Inferior parietal cortex (tissue), 1 donor: ENCODE measurements around the gene POLR2J2.
"Not testable (repeated sequence)": the region's sequence is repeated elsewhere in the genome, so short reads cannot be mapped to it uniquely, and the experiment has no call there.

Experiments used
- DNase-seq: peaks from one replicate; pipeline ENCODE4 v3.0.0-alpha.2; 2016; ENCODE audit errors: extremely low spot score

Gene POLR2J2

DNA sequence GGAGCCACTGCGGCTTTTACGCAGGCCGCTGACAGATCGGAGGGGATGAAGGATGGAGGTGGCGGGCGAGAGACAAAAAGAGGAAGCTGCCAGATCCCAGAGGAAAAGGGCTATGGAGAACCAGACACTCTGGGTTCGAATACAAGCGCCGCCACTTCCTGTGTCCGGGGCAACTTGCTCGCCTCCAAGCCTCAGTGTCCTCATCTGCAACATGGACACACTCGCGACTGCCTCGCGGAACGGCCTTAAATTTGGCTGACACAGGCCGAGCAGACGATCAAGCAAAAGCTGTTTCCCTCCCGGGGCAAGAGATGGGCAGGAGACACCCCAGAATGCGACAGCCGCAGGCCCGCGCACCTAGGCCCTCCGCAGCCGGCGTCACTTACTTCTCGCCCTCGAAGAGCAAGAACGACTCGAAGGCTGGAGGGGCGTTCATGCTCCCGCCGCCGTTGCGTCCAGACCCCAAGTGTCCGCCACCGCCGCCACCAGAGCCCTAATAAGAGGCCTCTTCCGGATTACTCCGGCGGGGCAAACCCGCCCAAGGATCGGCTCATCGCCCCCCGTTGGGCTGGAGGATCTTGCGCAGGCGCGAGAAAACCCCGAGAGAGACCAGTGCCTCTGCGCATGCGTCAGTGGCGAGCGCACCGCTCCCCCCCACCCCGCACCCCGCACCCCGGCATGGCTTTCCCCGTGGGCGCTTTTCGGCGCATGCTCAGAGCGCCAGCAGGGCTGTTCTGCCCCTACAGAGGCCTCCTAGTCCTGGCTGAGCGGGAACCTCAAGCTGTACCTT is at the start of gene POLR2J2:
TSS of gene POLR2J2 (minus strand) at position 498 of the 790 bp plus-strand sequence. CDS start at position 436, 62 bp downstream.
- DNase-seq: not testable (repeated sequence)

DNA sequence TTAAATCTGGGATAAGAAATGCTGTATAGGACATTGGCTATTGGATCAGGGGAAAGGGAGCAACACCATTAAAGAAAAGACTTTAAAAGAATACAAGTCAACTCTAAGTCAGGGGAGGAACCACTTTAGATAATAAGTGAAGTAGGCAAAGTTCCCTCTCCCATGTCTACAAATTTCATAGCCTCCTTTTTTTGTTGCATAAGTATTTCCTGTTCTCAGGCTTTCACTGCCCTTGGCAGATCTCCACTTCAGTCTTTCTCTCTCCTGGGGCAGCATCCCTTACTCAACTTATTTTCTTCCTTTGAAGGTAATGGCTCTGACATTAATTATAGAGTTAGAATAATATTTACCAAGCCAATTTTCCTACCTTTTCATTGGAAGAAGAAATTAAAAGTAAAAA is 47.0 kb upstream of the POLR2J2 start:
- DNase-seq: not testable (repeated sequence)

DNA sequence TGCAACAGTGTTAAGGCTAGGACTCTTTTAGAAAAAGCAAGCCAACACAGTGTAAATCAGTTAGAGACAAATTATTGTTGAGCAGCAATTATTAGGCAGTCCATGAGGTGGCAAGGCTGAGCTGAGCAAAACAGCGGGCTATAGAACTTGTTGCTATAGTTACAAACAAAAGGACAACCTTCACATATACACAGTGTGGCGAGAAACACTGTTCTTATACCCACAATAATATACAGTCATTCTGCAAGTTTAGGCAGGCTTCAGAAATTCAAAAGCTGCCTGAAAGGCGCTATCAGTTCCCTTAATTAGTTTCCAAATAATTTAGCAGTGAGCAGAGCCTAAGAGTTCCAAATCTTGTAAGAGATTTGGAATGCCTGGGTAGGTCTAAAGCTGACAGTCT is 44.3 kb upstream of the POLR2J2 start:
- DNase-seq: not testable (repeated sequence)

DNA sequence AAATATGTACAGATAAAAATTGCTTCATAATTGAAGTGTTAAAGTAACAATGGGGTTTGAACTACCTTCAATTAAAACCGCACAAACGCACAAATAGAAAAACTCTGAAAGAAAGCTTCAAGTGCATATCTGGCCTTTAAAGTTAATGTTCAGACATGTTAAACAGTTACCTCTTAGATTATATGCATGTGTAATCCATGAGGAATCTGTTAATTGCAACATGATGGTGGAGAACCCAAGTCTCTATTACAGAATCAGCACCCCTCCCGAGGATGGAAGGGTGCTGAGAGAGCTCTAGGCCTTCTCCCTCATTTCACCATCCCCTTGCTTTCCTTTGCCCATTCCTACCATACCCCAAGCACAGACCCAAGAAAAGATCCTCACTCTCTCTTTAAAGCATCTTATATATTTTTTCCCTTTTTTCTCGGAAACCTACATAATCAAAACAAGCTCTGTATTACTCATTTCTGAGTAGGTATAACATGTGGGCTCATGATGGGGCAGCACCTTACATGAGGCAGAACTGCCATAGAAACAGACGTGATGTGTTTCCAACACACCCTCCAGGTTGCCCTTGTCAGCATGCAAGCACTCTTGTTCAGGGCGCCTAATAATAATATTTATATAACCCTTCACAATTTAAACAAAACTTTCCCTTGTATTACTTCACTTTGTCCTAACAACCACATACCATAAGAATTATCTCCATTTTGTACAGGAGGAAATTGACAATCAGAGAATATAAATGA is 43.5 kb upstream of the POLR2J2 start:
- DNase-seq: not testable (repeated sequence)

DNA sequence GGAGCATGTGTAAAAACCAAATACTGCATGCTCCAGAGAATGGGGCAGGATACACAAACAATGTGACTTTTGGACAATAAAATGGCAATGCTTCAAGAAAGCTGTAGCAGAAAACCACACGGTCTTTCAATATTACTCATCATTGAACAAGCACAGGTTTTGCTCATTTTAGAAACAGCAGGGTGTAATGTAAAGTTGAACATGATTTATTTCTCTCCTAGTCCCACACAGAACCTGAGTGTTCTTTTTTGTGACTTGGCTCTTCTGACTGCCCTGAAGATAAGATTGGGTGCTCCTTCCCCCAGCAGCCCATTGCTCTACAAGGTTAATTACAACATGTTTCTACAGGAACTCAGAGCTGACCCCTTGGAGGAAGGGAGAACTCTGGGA is 42.2 kb upstream of the POLR2J2 start:
- not testable (repeated sequence) for DNase-seq

DNA sequence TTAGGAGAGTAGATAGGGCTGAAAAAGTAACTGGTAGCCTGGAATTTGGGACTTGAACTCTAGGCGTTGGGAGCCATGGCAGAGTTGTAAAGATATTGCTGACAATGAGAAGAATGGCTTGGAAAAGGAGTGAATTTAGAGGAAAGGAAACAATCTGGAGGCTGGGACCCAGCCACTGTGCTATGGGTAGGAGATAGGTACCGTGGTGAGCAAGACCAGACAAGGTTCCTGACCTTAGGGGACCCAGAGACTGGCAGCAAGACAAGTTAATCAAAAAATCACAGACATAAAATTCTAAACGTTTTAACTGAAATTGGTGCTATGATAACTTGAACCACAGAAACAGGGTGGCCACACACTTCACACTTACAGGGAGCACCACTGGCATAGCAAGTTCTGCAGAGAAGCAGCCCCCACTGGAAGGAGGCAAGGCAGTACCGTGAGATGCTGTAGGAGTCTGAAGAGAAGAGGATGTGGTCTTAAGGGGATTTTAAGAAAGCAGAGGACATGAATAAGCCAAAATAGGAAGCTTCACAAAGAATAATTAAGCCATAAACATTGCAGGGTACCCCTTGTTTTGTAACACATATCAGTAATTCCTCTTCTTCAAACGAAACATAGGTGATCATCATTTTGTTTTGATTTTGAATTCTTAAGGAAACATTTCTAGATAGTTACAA is 41.7 kb upstream of the POLR2J2 start:
- DNase-seq: not testable (repeated sequence)

DNA sequence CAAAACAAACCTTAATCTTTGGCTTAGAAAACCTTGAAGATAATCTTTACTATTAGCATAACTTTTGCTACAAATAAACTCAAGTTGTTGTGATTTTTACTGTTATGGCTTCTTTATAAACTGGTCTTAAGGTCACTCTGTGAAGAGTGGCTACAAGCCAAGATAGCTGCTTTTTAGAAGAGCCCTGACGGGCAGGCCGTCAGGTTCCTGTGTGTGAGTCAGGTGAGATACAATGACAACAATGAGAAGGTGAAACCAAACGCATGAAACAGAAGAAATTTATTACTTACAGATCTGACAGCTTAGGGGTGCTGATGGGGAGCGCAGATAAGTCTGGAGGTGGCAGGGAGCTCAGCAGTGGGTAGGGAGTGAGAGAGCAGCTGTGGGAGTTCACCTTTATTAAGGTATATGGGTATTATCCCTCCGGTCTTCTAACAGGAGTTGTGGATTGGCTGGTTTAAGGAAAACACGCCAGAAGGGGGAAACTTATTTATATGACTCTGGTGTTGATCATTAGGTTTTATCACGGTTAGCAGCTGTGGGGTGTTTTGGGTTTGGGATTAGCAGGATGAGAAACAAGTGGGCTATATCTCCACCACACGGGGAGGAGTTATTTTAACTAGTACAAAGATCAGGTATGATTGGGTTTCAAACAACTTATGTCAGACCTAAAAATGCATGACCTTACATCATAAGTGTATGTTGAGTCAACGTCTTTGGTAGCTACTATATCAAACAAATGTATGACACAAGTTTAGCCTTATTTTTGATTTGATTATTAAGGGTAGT is 27.7 kb upstream of the POLR2J2 start:
- not testable (repeated sequence) for DNase-seq

DNA sequence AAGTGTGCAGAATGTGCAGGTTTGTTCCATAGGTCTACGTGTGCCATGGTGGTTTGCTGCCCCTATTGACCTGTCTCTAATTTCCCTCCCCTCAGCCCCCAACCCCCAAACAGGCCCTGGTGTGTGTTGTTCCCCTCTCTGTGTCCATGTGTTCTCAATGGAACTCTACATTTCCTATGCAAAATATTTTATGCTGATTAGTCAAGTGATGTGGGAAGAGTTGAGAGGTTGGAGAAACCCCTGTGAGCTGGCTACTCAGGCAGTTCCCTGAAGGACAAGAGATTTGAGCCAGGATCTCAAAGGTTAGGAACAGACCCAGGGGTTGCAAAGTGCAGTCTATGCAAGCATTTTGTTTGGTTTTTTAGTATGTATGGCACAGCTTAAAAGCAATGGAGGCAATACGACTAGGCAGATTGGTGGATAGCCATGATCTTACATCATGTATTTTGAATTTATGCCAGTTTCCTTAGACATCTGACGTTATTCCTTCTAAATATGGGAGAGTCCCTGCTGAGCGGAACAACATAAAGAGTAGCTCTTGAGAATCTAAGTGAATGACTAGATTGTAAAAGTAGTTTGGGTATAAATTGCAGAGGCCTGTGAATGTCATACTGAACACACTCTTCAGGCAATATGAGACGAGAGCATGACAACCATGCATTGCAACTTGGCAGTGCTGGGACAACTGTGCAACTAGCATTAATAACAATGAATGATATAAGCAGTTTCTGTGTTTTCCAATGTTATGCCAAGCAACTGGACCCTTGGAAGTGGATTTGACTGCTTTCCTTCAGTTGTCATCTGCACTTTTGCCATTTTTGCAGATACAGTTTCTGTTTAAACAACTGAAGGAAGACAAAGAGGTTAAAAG is 26.4 kb upstream of the POLR2J2 start:
- DNase-seq: not testable (repeated sequence)

DNA sequence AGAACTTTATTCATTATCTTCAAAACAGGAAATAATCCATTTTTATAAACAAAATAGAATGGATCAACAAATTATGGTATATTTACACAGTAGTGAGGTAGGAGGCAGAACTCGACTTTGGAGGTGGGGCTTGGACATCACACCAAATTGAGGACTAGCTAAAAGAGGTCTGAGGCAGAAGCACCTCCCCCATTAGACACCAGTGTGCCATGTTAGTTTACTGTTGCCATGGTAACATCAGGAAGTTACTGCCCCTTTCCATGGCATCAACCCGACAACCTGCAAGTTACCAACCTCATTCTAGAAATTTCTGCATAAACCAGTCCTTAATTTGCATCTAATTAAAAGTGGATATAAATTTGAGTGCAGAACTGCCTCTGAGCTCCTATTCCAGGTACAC is 24.5 kb upstream of the POLR2J2 start:
- not testable (repeated sequence) for DNase-seq

DNA sequence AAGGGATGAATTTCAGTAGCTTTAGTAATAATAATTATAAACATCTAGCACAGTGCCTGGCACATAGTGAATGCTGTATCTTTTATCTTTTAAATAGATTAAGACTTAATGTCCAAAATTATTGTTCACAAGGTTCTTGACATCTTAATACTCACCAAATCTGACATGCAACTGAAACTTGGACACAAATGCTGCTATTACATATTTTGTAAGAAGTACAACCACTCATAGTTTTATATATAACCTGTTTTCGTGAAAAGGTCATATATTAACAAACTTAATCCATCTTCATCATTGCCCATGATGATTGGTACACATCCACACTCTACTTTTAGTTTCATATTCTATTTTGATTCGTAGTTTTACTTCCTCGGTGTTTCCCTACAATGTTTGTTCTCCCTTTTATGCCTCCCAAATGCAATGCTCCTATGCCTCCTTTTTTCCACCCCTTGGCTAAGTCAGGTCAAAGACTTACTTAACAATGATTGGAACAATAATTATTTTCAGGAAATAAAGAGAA is 23.6 kb upstream of the POLR2J2 start:
- not testable (repeated sequence) for DNase-seq

DNA sequence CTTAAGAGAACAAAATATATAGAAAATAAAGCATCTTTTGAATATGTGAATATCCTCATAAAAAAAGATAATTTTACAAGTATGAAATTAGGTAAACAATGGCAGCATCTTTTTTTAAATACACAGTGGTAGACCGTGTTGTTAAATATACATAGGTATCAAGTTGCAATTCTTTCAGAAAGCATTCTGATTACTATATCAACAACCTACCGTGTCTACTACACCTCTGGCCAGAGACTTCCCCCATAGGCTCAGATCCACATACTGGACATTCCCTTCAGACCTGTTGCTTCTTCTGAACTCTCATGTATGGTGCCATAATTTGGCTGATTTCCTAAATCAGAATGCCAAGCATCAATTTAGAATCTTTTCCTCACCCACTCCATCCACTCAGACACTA is 22.5 kb upstream of the POLR2J2 start:
- DNase-seq: not testable (repeated sequence)

DNA sequence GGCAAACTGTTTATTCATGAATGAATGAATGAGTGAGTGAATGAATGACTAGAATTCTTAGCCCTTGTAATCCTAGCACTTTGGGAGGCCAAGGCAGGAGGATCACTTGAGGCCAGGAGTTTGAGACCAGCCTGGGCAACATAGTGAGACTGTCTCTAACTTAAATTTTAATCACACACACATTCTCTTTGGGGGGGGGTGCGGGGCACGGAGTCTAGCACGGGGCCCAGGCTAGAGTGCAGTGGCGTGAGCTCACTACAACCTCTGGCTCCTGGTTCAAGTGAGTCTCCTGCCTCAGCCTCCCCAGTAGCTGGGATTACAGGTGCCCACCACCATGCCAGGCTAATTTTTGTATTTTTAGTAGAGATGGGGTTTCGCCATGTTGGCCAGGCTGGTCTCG is 19.1 kb upstream of the POLR2J2 start:
- not testable (repeated sequence) for DNase-seq

DNA sequence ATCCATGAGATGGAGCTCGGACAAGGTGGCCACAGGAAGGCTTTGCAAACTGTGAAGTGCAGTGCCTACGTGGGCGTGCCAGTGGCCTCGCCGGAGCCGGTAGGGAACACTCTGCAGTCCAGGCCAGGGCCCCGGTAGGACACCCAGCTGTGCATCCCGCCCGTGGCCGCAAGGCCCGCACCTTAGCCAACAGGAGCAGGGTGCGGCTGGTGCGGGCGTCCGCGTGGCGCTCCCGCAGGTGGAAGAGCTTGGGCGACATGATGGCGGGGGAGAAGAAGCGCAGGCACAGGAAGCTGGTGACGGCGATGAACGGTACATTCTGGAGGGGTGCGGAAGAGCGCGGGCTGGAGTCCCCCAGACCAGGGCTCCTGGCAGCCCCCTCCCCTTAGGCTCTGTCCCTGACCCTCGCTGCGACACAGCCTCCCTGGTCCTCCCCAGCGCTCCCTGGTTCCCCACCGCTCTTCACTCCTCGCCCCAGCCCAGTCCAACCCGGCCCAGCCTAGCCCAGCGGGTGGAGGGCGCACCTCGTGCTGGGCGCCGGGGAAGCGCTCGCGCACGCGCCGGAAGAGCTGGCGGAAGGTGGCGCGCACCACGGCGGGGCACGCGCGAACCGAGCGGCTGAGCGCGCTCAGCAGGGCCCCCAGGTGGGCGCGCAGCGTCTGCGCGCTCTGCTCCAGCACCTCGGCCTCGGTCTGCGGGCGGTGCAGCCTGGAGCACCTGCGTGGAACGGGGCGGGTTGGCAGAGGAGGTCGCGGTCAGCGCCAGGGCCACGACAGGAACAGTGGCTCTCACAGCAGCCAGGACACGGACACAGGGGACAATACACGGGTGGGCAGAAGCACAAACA is 18.2 kb upstream of the POLR2J2 start:
- DNase-seq: not testable (repeated sequence)

DNA sequence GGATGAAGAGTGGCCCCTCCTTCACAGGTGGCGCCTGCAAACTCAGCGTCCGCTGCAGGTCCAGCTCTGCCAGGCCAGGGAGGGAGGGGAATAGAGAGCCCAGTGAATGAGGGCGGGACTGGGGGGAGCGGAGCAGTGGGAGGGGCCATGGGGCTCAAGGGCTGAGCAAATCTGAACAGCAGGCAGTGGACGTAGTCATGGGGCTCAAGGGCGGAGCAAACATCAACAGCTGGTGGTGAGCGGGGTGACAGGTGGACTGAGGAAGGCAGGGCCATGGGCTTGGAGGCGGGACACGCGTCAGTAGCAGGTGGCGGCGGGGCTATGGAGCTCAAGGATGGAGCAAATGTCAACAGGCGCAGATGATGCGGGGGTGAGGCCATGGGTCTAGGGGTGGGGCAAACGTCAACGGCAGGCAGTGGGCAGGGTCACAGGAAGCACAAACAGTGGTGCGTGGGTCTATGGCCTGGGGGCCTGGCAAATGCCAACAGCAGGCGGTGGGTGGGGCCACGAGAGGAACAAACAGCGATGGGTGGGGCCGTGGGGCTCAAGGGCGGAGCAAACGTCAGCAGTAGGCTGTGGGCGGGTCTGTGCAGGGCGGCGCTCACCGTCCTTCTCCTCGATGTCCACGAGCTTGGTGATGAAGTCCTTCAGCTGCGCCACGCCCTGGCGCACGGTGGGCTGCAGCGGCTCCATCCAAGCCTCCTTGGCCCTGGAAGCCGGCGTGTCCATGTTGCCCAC is 17.0 kb upstream of the POLR2J2 start:
- DNase-seq: not testable (repeated sequence)

DNA sequence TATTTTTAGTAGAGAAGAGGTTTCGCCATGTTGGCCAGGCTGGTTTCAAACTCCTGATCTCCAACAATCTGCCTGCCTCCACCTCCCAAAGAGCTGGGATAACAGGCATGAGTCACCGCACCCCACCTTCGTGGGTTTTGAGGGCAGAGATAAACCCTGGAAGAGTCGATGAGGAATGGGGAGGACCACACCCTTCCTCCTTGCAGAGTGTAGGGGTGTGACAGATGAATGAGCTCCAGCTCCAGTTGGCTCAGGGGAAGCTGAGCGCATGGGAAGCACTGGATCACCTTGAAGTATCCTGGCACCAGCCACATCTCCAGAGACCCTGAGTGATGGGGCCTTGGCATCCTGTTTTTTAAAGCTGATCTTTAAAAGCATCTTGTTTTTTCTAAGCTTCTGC is 11.1 kb upstream of the POLR2J2 start:
- DNase-seq: not testable (repeated sequence)

DNA sequence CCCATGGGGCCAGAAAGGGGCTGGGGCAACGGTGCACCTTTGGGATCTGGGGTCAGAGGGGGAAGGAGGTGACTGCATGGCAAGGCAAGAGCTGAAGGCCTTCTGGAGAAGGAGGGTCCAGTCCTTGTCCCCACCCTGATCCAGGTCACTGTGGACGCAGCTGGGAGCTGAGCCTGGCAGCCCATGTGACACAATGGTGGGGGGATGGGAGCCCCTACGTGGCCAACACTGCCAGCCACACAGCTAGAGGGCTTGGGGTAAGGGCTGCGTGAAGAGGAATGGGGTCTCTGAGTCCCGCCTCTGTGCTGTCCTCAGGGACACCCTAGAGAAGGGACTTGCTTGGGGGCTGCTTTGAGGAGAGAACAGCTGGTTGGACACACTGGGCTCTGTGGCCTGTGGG is 9.3 kb upstream of the POLR2J2 start:
- DNase-seq: not testable (repeated sequence)

DNA sequence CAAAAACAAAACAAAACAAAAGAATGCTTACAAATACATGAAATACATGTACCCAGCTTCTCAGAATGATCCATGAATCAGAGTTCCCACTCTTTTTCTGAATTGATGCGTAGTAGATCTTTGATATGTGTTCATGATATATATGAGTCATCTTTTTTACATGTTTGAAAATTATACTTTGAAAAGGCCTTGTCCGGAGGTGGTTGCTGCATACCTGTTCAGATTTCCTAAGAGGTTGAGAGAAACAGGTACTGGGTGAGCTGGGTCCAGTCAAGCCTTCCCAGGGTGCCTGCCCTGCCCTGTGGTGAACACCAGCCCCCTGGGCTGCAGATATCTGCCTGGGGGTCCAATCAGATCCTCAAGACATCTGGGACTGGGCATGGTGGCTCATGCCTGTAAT is 4.1 kb upstream of the POLR2J2 start:
- not testable (repeated sequence) for DNase-seq

DNA sequence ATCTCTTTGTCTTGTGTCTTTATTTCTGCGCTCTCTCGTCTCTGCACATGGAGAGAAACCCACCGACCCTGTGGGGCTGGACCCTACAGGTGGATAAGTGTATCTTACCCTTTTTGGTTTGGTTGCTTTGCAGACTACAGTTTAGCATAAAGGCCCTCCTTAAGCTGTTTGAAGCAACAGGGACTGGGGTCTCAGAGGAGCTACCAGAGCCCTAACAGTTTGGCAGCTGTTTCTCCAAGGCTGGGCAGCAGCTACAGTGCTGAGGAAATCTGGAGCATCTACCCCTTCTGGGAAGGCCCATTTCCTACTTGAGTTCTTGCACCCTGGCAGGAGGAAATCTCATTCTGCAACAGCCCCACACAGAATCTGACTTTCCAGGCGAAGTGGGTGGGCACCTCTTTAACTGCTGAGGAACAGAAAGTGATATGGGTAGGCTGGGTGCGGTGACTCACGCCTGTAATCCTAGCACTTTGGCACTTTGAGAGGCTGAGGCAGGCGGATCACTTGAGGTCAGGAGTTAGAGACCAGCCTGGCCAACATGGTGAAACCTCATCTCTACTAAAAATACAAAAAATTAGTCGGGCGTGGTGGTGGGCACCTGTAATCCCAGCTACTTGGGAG is 2.1 kb upstream of the POLR2J2 start:
- not testable (repeated sequence) for DNase-seq
